NOMO-1 treated with dmso at 0.1 percent for 144 hours (cell line): ENCODE results near the gene RDH16.

Experiments
- DNase-seq: peaks from one replicate; lab custom pipeline; 2025; ENCODE audit not compliant: unreplicated experiment; lab: John Stamatoyannopoulos, UW

RDH16 gene

GRCh38 chr12:56957229-56958052 is at the start of gene RDH16:
RDH16 (minus strand) TSS chr12:56957608; CDS start chr12:56957462, 146 bp downstream.
- DNase-seq, result no peak

GRCh38 chr12:57006809-57007475 is 49.5 kb upstream of the RDH16 start:
- no peak for DNase-seq

- DNase-seq, result peak; percentile 49
Measured at GRCh38 chr12:57005980-57006808, 48.8 kb upstream of the RDH16 start, which contains the start of gene ZBTB39. ZBTB39 (minus strand) TSS chr12:57006546; CDS start chr12:57004917, 1,629 bp downstream.

- no peak for DNase-seq
Measured at GRCh38 chr12:57004651-57005050, 47.2 kb upstream of the RDH16 start.

GRCh38 chr12:57003395-57003794 is 46.0 kb upstream of the RDH16 start:
- no peak for DNase-seq

- DNase-seq, result peak; percentile 54
Measured at GRCh38 chr12:57001448-57001906, 44.1 kb upstream of the RDH16 start.

GRCh38 chr12:57000393-57000792 is 43.0 kb upstream of the RDH16 start:
- no peak for DNase-seq

GRCh38 chr12:56999456-56999855 is 42.0 kb upstream of the RDH16 start:
- no peak for DNase-seq

- no peak for DNase-seq
Measured at GRCh38 chr12:56998981-56999380, 41.6 kb upstream of the RDH16 start.

- no peak for DNase-seq
Measured at GRCh38 chr12:56998316-56998715, 40.9 kb upstream of the RDH16 start.

GRCh38 chr12:56996793-56997545 is 39.6 kb upstream of the RDH16 start:
- no peak for DNase-seq

GRCh38 chr12:56995930-56996496 is 38.6 kb upstream of the RDH16 start:
- DNase-seq, result no peak

- no peak for DNase-seq
Measured at GRCh38 chr12:56995201-56995929, 38.0 kb upstream of the RDH16 start.

- no peak for DNase-seq
Measured at GRCh38 chr12:56994231-56994746, 36.9 kb upstream of the RDH16 start.

- DNase-seq, result no peak
Measured at GRCh38 chr12:56993346-56993745, 35.9 kb upstream of the RDH16 start.

GRCh38 chr12:56991319-56992246 is 34.2 kb upstream of the RDH16 start:
- no peak for DNase-seq

- no peak for DNase-seq
Measured at GRCh38 chr12:56990648-56991318, 33.4 kb upstream of the RDH16 start.
